PC-9 (cell line): ENCODE data around the gene SCAI.

ENCODE experiments used
- EZH2 ChIP-seq: fragments of 200-600 bp; sonication (generic); IDR thresholded peaks from 2 replicates; pipeline ENCODE4 v1.8.0; 2017; ENCODE audit warnings: antibody characterized with exemption, low read depth
- TF ChIP-seq, protein P1 (sequence below): fragments of 200-600 bp; sonication (generic); conservative IDR thresholded peaks from 2 replicates; pipeline ENCODE4 v1.6.1; 2017; ENCODE audit warnings: mixed run types, antibody characterized with exemption, mild to moderate bottlenecking, moderate library complexity

DNA sequence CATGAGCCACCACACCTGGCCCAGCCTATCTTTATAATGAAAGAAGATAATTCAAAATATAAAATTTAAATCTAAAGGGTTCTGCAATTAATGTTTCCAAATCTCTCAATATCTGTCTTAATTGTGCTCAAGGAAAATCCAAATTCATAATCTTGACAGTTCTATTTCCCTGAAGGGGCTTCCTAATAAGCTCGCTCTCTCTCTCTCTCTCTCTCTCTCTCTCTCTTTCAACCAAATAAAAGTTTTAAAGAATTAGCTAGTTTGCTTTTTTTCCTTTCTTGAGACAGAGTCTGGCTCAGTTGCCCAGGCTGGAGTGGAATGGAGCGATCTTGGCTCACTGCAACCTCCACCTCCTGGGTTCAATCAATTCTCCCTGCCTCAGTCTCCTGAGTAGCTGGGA, 13.2 kb upstream of the SCAI start:
- TF ChIP-seq, protein P1, sequence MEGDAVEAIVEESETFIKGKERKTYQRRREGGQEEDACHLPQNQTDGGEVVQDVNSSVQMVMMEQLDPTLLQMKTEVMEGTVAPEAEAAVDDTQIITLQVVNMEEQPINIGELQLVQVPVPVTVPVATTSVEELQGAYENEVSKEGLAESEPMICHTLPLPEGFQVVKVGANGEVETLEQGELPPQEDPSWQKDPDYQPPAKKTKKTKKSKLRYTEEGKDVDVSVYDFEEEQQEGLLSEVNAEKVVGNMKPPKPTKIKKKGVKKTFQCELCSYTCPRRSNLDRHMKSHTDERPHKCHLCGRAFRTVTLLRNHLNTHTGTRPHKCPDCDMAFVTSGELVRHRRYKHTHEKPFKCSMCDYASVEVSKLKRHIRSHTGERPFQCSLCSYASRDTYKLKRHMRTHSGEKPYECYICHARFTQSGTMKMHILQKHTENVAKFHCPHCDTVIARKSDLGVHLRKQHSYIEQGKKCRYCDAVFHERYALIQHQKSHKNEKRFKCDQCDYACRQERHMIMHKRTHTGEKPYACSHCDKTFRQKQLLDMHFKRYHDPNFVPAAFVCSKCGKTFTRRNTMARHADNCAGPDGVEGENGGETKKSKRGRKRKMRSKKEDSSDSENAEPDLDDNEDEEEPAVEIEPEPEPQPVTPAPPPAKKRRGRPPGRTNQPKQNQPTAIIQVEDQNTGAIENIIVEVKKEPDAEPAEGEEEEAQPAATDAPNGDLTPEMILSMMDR: no peak
- no peak for TF ChIP-seq EZH2
